ENCODE results near the gene BRF1.

BRF1 gene

DNA sequence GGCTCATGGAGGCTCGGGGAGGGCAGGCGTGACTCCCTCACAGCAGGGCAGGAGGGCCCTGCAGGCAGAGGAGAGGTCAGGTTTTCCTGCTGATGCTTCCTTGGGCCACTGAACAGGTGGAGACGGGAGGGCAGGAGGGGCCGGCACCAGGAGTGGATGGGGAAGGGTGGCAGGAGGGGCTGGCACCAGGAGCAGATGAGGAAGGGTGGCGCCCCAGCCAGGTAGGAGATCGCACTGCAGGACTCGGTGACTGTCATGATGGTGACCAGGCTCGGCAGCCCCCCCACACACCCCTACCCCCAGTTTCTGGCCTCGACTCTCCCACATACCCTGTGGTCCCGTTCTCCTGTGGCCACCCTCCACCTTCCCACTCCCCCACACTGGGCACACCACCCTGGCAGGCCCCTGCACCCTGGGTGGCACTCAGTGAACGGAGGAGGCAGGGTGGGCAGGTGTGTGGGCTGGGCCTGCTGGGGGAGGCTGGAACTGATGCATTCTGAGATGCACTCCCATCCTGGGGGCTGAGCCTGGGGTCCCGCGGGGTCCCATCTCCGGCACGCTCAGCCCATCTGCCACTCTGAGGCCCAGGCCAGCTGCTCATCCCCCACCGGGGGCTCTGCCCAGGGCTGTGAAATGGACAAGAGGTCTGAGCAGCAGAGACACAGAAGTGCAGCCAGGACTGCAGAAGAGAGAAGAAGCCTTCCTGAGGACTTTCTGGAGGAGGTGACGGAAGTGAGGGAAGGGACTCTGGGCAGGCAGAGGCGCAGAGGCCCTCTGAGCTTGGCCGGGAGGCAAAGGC lies 122.5 kb downstream of the BRF1 start:
- Histone ChIP-seq H3K4me3 (ENCODE audit: low read length) (no peak overlapping the region), H3K9ac (ENCODE audit: low read depth, low read length) (no peak overlapping the region), H3K36me3 (ENCODE audit: insufficient read depth, low read length) (no peaks in the 10 kb centered on the region), H3K4me2 (ENCODE audit: low read length) (no peak overlapping the region), H3K27me3 (ENCODE audit: control insufficient read depth, insufficient read depth, low read length) (peaks cover 30% of the 10 kb centered on the region), H3K4me1 (ENCODE audit: control insufficient read depth, insufficient read depth, low read length) (peaks cover 24% of the 10 kb centered on the region), H3K9me3 (replicated peaks; ENCODE audit: low read length) (no peaks in the 10 kb centered on the region)

DNA sequence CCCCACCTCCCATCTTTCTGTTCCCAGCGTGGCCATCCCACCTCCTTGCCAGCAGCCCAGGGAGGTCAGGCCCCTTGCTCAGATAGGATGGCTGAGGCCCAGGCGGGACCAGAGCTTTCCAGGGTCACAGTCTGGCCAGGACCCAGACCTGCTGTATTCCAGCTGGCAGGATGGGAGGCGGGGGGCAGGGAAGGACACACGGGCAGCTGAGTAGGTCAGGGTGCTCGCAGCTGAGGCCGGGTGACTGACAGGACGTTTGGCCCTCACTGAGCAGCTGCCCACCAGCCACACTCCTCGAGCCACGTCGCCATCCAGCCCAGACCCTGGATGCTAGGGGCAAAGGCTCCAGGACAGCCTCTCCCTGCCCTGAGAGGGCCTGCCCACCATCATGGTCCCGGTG lies 123.7 kb downstream of the BRF1 start:
- no peaks in the 10 kb centered on the region for H3K36me3 ChIP-seq (ENCODE audit: insufficient read depth, low read length)
- H3K9me3 ChIP-seq (replicated peaks; ENCODE audit: low read length): no peaks in the 10 kb centered on the region
- H3K4me2 ChIP-seq (ENCODE audit: low read length): peak overlapping the region; percentile 3
- H3K9ac ChIP-seq (ENCODE audit: low read depth, low read length): no peak overlapping the region
- H3K4me1 ChIP-seq (ENCODE audit: control insufficient read depth, insufficient read depth, low read length): peaks cover 24% of the 10 kb centered on the region
- H3K4me3 ChIP-seq (ENCODE audit: low read length): no peak overlapping the region
- H3K27me3 ChIP-seq (ENCODE audit: control insufficient read depth, insufficient read depth, low read length): peaks cover 18% of the 10 kb centered on the region

DNA sequence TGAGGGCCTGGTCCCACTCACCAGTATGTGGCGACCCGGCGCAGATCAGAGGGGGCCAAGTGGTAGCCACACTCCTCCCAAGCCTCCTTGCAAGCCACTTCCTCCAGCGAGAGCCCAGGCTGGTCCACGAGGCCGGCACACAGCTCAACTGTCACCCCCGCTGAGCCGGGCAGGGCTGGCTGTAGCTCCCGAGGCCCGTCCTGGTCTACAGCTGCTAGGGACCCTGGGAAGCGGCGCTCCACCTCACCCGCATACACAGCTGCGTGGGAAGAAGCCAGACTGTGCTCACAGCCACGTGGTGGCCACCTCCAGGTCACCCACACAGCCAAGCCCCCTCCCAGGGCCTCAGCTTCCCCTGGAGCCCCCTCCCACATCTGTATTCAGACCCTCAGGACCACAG lies 124.3 kb downstream of the BRF1 start:
- no peaks in the 10 kb centered on the region for H3K36me3 ChIP-seq (ENCODE audit: insufficient read depth, low read length)
- peak overlapping the region; percentile 24 for H3K9ac ChIP-seq (ENCODE audit: low read depth, low read length)
- H3K4me2 ChIP-seq (ENCODE audit: low read length): peak overlapping the region; percentile 26
- peaks cover 24% of the 10 kb centered on the region for H3K4me1 ChIP-seq (ENCODE audit: control insufficient read depth, insufficient read depth, low read length)
- H3K27me3 ChIP-seq (ENCODE audit: control insufficient read depth, insufficient read depth, low read length): peaks cover 18% of the 10 kb centered on the region
- H3K4me3 ChIP-seq (ENCODE audit: low read length): no peak overlapping the region
- H3K9me3 ChIP-seq (replicated peaks; ENCODE audit: low read length): no peaks in the 10 kb centered on the region

DNA sequence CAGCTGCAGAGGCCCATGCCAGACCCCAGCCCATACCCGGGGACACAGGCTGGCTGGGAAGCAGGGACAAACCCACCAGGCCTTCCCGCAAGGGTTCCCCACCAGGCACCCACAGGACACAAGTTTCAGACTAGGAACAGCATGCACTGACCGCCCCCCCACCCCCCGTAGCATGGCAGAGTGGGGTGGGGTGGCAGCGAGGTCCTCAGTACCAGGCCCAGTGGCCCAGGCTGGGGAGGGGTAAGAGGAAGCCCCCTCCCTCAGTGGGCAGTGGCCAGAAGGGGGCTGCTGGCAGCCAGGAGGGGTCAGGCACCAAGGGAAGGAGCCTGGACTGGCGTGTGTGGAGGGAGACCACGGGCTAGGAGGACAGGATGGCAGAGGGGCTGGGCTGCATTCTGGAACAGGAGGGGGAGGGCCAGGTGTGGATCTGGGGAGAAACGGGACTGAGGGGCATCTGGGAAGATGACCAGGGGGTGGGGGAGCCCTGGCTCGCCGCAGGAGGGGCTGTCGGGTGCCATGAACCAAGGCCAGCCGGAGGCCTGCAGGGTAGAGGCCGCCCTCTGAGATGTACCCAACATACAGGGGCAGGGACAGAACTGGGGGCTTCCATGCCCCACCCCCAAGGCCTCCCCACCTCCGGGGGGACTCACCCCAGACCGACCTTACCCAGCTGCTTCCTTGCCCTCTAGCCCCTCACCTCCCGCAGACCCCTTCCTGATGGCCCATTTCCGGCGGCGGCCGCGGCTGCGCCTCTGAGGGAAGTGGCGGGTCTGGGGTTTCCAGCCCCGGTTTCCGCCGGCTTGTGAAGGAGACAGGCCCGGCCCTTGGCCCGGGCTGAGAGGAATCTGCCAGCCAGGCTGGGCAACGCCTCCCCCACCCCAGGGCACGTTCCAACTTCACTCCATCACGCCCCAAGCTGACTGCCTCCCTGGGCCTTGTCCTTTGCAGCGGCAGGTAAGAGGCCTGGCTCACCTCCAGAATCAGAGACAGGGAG lies 126.6 kb downstream of the BRF1 start:
- Histone ChIP-seq H3K9ac (ENCODE audit: low read depth, low read length) (no peak overlapping the region), H3K4me3 (ENCODE audit: low read length) (no peak overlapping the region), H3K9me3 (replicated peaks; ENCODE audit: low read length) (no peaks in the 10 kb centered on the region), H3K27me3 (ENCODE audit: control insufficient read depth, insufficient read depth, low read length) (peaks cover 27% of the 10 kb centered on the region), H3K4me1 (ENCODE audit: control insufficient read depth, insufficient read depth, low read length) (peaks cover 24% of the 10 kb centered on the region), H3K4me2 (ENCODE audit: low read length) (no peak overlapping the region), H3K36me3 (ENCODE audit: insufficient read depth, low read length) (no peaks in the 10 kb centered on the region)

DNA sequence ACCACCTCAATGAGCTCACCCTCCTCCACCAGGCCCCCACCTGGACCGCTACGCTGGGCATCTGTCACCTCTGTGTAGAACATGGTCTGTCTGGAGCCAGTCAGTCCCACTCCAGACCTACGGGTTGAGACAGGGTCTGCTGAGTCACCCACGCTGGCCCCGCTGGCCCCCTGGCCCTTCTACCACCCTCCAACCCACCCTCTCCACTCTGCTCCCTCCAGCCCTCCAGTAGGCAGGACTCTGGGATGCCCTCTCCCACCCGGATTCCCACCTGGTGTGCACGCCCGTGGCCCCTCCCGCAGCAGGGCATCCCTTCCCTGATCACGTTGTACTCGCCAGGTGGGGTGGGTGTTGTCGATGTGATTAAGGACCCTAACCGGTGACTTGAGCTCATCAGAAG lies 127.7 kb downstream of the BRF1 start:
- peaks cover 30% of the 10 kb centered on the region for H3K27me3 ChIP-seq (ENCODE audit: control insufficient read depth, insufficient read depth, low read length)
- no peaks in the 10 kb centered on the region for H3K9me3 ChIP-seq (replicated peaks; ENCODE audit: low read length)
- no peaks in the 10 kb centered on the region for H3K36me3 ChIP-seq (ENCODE audit: insufficient read depth, low read length)
- H3K4me3 ChIP-seq (ENCODE audit: low read length): no peak overlapping the region
- no peak overlapping the region for H3K4me2 ChIP-seq (ENCODE audit: low read length)
- H3K9ac ChIP-seq (ENCODE audit: low read depth, low read length): no peak overlapping the region
- peaks cover 24% of the 10 kb centered on the region for H3K4me1 ChIP-seq (ENCODE audit: control insufficient read depth, insufficient read depth, low read length)

DNA sequence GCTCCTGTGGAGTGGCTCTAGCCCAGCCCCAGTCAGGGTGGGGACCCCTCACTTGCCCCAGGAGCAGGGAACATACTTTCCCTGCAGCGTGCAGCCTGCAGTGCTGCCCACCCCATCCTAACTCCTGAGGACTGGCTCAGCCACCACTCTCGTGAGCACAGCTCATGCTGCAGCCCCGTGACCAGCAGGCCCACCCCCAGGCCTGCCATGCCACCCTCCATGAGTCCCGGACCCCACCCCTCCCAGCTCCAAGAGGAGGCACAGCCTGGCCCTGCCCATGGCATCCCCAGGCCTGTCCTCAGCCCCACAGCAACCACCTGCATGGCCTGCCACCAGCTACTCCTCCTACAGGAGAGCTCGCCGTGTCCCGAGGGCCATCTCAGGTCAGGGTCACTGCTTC lies 128.3 kb downstream of the BRF1 start:
- peaks cover 32% of the 10 kb centered on the region for H3K27me3 ChIP-seq (ENCODE audit: control insufficient read depth, insufficient read depth, low read length)
- no peaks in the 10 kb centered on the region for H3K36me3 ChIP-seq (ENCODE audit: insufficient read depth, low read length)
- H3K4me1 ChIP-seq (ENCODE audit: control insufficient read depth, insufficient read depth, low read length): peaks cover 24% of the 10 kb centered on the region
- H3K4me2 ChIP-seq (ENCODE audit: low read length): no peak overlapping the region
- no peak overlapping the region for H3K9ac ChIP-seq (ENCODE audit: low read depth, low read length)
- H3K4me3 ChIP-seq (ENCODE audit: low read length): no peak overlapping the region
- no peaks in the 10 kb centered on the region for H3K9me3 ChIP-seq (replicated peaks; ENCODE audit: low read length)

DNA sequence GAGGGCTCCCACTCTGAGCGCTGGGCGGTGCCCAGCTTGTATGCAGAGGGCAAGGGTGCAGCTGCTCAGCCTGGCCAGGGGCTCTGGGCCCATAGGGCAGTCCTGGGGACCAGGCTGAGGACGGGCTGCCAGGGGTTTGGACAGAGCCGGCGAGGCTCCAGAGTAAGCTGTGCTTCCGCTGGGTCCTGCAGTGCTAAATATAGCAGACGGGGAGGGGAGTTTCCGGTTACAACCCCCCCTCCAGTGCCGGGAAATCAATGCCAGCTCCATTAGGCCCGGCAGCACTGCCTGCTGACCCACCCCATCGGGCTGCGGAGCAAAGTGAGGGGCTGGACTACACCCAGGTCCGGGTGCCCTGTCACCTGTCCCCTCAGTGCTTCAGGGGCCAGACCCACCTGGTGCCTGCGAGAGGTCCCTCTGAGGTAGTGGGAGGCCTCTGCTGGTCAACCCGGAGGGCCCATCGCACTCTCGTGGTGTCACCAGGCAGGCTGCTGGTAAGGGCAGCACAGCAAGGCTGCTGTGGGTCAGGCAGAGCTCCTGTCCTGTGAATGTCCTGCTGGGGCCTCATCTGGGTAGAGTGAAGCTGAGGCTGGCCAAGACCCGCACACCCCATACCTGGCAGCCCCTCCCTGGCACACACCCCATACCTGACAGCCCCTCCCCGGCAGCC lies 129.7 kb downstream of the BRF1 start:
- no peak overlapping the region for H3K9ac ChIP-seq (ENCODE audit: low read depth, low read length)
- no peak overlapping the region for H3K4me2 ChIP-seq (ENCODE audit: low read length)
- no peaks in the 10 kb centered on the region for H3K36me3 ChIP-seq (ENCODE audit: insufficient read depth, low read length)
- peaks cover 38% of the 10 kb centered on the region for H3K27me3 ChIP-seq (ENCODE audit: control insufficient read depth, insufficient read depth, low read length)
- no peak overlapping the region for H3K4me3 ChIP-seq (ENCODE audit: low read length)
- H3K4me1 ChIP-seq (ENCODE audit: control insufficient read depth, insufficient read depth, low read length): peaks cover 11% of the 10 kb centered on the region
- no peaks in the 10 kb centered on the region for H3K9me3 ChIP-seq (replicated peaks; ENCODE audit: low read length)

DNA sequence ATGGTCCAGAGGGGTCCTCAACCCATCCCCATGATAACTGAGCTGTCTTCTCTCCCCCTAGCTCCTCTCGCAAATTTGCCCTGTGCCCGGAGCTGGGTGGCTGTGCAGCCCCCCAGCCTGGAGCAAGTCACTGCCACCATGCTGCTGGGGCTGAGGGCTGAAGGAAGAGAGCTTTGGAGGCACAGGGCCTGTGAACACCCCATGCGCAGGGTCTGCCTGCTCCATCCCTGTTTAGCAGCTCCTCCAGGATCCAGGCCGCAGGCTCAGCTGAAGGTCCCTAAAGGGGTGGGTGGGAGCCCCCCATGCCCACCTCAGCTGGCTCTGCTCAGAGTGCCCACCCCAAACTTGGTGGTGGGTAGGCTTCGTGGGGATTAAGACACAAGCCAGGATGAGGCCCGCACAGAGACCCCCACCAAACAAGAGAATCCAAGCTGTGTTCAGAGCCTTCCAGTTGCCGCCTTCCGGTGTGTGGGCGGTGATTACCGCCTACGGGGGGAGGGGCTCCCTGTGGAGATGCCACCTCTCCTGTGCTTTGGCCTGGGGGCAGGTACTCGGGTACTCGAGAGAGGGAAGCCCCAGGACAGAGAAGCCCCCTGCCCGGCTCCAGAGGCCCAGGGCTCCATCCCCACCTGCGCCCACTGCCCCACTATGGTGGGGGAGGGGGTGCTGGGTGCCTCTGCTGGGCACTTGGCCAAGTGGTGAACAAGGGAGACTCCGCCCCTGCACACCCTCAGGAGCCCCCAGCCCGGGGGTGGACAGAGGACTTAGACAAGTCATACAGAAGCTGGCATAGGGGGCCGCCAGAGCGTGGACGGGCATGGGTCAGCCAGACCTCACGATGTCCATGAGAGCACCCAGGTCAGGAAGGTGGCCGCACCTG lies 130.8 kb downstream of the BRF1 start:
- Histone ChIP-seq H3K9ac (ENCODE audit: low read depth, low read length) (no peak overlapping the region), H3K9me3 (replicated peaks; ENCODE audit: low read length) (no peaks in the 10 kb centered on the region), H3K36me3 (ENCODE audit: insufficient read depth, low read length) (no peaks in the 10 kb centered on the region), H3K27me3 (ENCODE audit: control insufficient read depth, insufficient read depth, low read length) (peaks cover 38% of the 10 kb centered on the region), H3K4me1 (ENCODE audit: control insufficient read depth, insufficient read depth, low read length) (peaks cover 4% of the 10 kb centered on the region), H3K4me3 (ENCODE audit: low read length) (no peak overlapping the region), H3K4me2 (ENCODE audit: low read length) (no peak overlapping the region)

DNA sequence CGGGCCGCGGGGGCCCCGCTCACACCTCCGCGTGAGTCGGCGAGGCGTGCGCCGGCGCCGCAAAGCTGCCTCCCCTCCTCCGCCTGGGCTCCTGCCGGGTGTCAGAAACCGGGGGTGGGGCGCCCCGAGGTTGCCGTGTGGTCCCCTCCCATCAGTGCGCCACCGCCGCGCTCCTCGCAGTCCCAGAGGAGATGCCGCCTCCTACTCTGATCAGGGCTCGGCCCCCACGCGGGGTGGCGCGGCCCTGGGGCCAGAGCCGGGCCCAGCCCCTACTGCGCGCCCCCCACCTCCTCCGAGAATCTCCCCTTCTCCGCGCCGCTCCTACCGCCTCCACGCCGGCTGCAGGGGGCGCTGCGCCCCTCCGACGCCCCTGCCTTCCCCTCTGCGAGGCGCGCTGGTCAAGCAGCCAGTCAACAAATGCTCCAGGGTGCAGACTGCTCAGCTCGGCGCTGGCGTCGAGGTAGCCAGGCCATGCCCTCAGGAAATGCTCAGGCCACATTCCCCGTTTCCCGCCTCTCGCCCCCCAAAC lies 131.8 kb downstream of the BRF1 start:
- Histone ChIP-seq H3K9me3 (replicated peaks; ENCODE audit: low read length) (no peaks in the 10 kb centered on the region), H3K4me2 (ENCODE audit: low read length) (no peak overlapping the region), H3K36me3 (ENCODE audit: insufficient read depth, low read length) (no peaks in the 10 kb centered on the region), H3K4me3 (ENCODE audit: low read length) (no peak overlapping the region), H3K9ac (ENCODE audit: low read depth, low read length) (no peak overlapping the region), H3K4me1 (ENCODE audit: control insufficient read depth, insufficient read depth, low read length) (peaks cover 4% of the 10 kb centered on the region), H3K27me3 (ENCODE audit: control insufficient read depth, insufficient read depth, low read length) (peaks cover 38% of the 10 kb centered on the region)

DNA sequence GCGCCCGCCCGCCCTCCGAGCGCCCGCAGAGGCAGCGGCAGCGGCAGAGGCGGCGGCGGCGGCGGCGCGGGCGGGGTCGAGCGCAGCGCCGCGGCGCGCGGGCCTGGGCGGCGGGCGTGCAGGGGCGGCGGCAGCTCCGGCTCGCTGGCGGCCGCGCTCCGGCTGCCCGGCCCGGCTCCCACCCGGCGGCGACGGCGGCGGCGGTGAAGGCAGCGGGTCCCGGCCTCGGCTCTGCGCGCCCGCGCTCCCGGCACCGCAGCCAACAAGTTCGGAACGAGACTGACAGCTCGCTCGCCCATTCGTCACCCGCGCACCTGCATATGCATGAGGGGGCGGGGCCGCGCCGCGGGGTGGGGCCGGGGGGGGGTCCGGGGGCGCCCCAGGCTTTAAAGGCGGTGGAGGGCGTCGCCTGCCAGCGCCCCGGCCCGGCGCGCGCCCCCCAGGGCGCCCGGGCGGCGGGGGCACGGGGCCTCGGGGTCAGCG lies 132.3 kb downstream of the BRF1 start, which contains the start of gene JAG2:
JAG2 (minus strand) TSS at position 281 of the 483 bp plus-strand sequence. CDS start 356 bp downstream, outside the sequence.
- Histone ChIP-seq H3K4me1 (ENCODE audit: control insufficient read depth, insufficient read depth, low read length) (peaks cover 4% of the 10 kb centered on the region), H3K27me3 (ENCODE audit: control insufficient read depth, insufficient read depth, low read length) (peaks cover 38% of the 10 kb centered on the region), H3K4me2 (ENCODE audit: low read length) (peak within 1 kb of the TSS; percentile 65), H3K9me3 (replicated peaks; ENCODE audit: low read length) (no peaks in the 10 kb centered on the region), H3K36me3 (ENCODE audit: insufficient read depth, low read length) (no peaks in the 10 kb centered on the region), H3K9ac (ENCODE audit: low read depth, low read length) (no peak within 1 kb of the TSS), H3K4me3 (ENCODE audit: low read length) (no peak within 1 kb of the TSS)
